CD4-positive, alpha-beta T cell treated with Interleukin-6 at 100 ng/mL for 8 hours (primary cell): Measurements from ENCODE around the gene MSRB1.
"Not testable (repeated sequence)": the region's sequence is repeated elsewhere in the genome, so short reads cannot be mapped to it uniquely, and the experiment has no call there.

Experiments
- DNase-seq: peaks from one replicate; pipeline ENCODE4 v3.0.0-alpha.2; 2020; ENCODE audit warnings: mixed read lengths, low spot score

Gene MSRB1

GRCh38 chr16:1960665-1961630, 17.9 kb upstream of the MSRB1 start:
- DNase-seq = no peak

GRCh38 chr16:1959269-1960039, 16.5 kb upstream of the MSRB1 start, which contains the start of gene NDUFB10:
NDUFB10 (plus strand) TSS chr16:1959538; CDS start chr16:1959625, 87 bp downstream.
- DNase-seq = peak; percentile 87

DNA sequence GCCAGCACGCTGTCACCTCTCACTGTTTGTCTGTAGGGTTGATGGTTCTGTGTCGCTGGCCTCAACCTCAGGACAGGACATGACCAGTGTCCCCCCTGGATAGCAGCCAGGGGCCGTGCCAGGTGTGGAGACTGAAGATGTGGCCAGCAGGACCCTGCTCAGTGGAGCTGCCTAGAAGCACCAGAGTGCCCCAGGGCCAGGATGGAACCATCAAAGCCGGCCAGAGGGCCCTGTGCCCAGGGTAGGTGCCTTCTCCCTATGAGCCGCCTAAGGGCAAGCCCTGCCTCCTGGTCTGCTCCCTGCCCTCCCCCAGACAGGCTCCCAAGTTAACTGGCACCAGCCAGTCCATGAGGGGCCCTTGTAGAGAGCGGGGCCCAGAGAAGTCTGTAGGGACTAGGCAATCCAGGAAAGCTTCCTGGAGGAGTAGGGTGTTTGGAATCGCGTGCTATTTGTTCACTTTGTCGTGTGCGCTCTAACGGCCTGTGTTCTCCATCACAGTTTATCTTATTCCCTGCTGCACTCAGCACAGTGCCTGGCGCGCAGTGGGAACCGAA, 15.8 kb upstream of the MSRB1 start:
- no peak for DNase-seq

DNA sequence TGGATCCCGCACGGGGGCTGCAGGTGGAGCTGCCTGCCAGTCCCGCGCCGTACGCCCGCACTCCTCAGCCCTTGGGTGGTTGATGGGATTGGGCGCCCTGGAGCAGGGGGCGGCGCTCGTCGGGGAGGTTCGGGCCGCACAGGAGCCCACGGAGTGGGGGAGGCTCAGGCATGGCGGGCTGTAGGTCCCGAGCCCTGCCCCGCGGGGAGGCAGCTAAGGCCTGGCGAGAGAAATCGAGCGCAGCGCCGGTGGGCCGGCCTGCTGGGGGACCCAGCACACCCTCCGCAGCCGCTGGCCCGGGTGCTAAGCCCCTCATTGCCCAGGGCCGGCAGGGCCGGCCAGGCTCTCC, 15.1 kb upstream of the MSRB1 start:
- DNase-seq = not testable (repeated sequence)

GRCh38 chr16:1957434-1958142, 14.6 kb upstream of the MSRB1 start:
- not testable (repeated sequence) for DNase-seq

DNA sequence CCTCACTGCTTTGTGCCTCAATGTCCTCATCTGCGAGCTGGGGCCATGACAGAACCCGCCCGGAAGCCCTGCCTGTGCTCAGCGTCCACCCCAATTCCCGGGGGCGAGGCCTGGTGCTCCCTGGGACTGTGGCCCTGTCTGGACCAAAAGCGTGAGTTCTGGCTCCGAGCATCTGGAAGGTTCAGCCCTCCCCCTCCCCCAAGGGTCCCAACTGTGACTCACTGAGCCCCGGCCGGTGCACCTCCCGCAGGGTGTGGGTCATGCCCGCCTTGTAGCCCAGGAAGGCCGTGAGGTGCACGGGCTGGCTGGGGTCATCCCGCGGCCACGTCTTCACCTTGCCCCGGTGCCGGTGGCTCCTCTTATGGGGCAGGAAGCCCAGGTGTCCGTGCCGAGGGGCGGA, 10.7 kb upstream of the MSRB1 start:
- DNase-seq = no peak

GRCh38 chr16:1950559-1950958, 7.6 kb upstream of the MSRB1 start:
- no peak for DNase-seq

DNA sequence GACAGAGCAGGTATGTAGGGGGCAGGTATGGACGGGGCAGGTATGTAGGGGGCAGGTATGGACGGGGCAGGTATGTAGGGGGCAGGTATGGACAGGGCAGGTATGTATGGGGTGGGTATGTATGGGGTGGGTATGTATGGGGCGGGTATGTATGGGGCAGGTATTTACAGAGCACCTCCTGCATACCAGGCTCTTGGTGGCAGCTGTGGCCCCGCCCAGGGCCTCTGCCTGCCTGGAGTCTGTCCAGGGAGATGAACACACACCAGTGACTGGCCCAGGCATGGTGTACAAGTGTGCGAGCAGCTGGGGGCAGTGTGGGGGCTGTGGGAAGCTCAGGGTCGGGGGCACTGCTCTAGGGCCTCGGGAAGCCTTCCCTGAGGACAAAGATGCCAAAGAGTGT, 7.0 kb upstream of the MSRB1 start:
- DNase-seq = no peak

DNA sequence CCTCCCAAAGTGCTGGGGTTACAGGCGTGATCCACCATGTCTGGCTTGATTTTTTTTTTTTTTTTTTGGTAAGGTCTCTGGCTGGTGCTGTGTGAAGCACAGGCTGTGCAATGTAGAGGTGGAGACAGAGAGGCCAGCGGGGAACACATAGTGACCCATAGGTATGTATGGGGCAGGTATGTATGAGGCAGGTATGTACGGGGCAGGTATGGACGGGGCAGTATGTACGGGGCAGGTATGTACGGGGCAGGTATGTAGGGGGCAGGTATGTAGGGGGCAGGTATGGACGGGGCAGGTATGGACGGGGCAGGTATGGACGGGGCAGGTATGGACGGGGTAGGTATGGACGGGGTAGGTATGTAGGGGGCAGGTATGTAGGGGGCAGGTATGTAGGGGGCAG, 6.5 kb upstream of the MSRB1 start:
- no peak for DNase-seq

GRCh38 chr16:1947369-1947670, 4.3 kb upstream of the MSRB1 start:
- DNase-seq = no peak

GRCh38 chr16:1946495-1947368, 3.7 kb upstream of the MSRB1 start:
- no peak for DNase-seq

- DNase-seq = no peak
Observed at GRCh38 chr16:1945559-1946391, 2.8 kb upstream of the MSRB1 start.

- no peak for DNase-seq
Observed at GRCh38 chr16:1944612-1945199, 1.7 kb upstream of the MSRB1 start.

- no peak for DNase-seq
Observed at GRCh38 chr16:1942047-1942809, 771 bp downstream of the MSRB1 start.

- DNase-seq = no peak
Observed at GRCh38 chr16:1941162-1942046, 1.6 kb downstream of the MSRB1 start.

DNA sequence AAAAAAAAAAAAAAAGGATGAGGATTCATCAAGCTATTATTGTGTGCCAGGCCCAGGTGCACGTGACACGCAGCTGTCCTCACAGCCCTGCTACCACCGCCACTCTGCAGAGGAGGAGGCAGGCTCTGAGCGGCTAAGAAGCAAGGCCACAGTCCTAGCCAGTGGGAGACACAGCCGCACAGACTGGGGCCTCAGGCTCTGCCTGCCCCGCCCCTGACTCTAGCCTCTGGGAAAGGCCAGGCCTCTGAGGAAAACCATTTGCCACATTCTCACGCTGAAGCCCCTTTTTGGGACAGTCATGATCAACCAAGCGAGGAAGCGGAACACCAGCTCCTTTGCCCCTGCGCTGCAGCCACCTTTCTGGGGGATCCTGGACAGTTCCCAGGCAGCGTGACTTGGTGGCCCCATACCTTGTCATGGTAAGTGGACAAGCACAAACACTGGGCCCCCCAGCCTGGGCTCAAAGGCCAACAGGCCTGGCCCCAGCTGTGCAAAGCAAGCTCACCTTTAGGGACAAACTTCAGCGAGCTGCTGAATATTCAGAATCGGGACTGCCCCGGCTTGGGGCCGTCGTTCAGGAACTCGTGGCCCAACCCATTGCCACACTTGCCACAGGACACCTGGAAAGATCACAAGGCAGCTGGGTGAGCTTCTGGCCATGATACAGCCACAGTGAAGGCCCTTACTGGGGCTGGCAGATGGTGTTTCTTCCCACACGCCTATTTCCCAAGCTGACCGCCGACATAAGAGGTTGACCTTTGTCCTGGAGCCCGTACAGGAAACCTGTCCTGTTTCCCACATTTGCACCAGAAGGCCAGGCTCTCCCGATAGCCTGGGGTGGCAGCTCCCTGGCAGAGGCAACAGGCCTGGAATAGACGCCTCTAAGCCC, 2.5 kb downstream of the MSRB1 start:
- DNase-seq = no peak

GRCh38 chr16:1939833-1940232, 3.2 kb downstream of the MSRB1 start:
- not testable (repeated sequence) for DNase-seq
